ENCODE results near the gene CLEC2B.

CLEC2B gene

DNA sequence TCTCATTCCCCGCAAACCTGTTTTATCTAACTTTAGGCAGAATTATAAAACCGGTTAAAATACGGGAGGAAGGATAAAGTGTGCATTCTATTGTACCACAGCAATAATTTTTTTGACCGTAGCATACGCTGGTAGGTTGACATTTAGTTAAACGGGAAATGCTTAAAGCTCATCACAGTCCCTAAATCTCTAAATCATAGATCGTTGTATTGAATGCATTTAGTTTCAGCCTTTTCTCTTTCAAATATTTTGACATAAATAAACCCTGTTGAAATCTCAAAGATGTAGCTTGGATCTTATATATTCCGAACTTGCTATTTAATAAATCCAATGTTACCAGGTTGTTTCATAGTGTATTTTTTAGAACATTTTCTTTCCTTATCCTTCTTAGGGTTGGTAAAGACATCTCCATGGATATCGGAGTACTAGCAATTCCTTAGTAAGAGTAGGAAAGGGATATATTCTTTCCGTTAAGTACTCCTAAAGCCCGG is 798 bp downstream of the CLEC2B start:
- no peak for DNase-seq

DNA sequence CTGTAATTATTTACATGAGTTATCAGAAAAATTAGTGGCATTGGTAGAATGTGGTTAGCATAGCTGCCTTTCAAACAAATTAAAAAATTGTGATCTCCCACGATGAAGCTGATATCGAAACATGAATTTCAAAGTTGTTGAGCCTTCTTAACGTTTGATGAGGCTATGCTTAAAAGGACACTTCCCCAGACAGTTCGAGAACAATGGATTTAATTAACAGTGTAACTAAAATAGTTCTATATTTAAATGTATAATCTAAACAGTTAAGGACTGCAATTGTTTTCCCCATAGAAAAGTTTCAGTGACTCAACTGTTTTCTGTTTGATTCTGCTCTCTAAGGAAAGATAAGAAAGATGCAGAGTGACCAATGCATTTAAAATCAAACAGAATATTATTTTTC is 1.6 kb downstream of the CLEC2B start:
- no peak for DNase-seq

DNA sequence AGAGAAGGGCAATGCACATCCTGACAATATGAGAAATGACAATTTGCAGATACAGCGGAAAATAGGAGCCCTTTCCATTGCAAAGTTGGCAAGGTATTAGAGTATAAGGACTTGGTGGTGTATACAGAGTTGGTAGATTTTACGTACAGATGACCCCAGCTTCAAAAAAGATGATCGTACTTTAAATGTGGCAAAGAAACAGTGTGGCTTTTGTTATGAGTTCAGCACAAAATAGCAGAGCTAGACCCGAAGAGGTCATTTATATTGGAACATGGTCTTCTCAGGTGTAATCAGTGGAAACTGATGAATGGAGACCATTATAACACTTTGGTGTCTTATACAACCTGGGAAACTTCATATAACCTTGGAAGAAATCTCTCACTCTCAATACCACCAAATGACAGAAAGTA is 2.3 kb downstream of the CLEC2B start:
- no peak for DNase-seq

DNA sequence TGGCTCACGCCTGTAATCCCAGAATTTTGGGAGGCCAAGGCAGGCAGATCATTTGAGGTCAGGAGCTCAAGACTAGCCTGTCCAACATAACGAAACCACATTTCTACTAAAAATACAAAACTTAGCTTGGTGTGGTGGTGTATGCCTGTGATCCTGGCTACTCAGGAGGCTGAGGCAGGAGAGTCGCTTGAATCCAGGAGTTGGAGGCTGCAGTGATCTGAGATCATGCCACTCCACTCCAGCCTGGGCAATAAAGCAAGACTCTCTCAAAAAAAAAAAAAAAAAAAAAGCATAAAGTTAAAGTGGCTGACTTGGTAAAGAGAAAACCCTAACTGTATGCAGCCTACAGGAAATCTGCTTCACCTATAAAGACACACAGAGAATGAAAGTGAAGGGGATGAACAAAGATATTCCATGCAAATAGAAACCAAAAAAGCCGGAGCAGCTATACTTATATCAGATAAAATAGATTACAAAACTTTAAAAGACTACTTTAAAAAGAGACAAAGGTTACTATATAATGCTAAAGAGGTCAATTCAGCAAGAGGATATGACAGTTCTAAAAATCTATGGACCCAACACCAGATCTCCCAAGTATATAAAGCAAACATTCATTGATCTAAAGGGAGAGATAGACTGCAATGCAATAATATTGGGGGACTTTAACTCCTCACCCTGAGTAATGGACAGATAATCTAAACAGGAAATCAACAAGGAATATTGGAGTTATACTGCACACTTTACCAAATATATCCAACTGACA is 4.1 kb downstream of the CLEC2B start:
- no peak for DNase-seq

DNA sequence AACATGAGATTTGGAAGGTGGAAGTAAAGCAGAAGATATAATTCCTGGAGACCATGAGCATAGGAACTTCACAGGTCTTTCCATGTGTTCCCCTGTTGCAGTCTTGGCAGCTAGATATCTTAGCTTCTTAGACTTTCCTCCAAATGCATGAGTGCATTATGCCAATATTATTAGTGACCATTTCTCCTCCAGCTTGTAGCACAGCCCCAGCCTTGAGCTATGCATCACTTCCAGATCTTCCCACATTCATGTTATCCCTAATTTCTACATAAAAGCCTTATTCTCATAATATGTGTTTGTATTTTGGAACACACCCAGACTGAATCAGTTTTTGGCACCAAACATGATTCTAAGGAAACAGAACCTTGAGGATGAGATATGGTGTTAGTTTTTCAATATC is 11.0 kb downstream of the CLEC2B start:
- no peak for DNase-seq

DNA sequence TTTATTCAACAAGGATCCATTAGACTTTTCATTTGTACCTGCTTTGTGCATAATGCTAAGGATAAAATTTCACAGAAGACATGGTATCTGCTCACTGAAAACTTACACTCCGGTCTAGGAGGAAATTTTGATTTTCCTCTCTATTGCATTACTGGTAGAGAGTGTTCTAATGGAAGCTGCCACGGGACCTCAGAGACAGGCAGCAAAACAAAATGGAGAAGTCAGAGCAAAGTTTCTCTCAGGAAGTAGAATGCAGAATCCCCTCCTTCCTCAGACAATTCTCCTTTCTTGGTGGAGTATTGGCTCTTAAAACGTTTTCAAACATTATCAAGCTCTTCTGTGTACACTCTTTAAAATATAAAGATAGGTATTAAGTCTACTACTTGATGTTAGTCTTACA is 12.3 kb downstream of the CLEC2B start:
- DNase-seq: no peak

DNA sequence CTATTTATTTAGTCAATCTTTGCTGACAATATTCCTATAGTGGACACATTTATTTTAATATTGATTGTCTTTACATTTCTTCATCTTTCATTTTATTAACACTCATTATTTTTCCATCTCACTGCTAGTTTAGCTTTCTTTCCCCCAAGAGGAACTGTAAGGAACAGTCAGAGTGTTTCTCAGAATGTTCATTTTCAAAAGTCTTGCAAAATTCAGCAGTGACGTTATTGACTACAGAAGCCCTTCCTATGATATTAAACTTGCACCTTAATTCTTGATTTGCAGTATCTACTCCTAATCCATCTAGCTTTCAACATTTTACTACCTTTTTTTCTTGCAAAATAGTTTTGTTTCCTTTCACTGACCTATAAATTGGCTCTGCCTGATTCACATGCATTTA is 13.0 kb downstream of the CLEC2B start:
- no peak for DNase-seq

DNA sequence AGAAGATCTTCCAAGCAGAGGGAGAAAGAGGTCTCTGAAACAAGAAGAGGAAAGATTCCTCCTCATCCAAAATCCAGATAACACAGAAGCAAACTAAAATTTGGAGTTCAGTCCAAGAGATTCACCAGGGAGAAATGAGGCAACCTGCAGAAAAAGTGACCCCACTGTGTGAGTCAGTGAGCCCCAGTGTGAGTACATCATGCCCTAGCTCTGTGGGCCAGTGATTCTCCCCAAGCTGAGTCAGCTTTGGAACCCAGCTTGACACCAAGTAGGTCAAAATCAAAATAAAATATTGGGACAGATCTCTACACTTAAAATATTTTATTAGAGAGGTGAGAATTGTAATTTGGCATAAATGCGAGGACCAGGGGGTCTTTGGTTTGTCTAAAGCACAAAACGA is 17.2 kb downstream of the CLEC2B start:
- DNase-seq: no peak

DNA sequence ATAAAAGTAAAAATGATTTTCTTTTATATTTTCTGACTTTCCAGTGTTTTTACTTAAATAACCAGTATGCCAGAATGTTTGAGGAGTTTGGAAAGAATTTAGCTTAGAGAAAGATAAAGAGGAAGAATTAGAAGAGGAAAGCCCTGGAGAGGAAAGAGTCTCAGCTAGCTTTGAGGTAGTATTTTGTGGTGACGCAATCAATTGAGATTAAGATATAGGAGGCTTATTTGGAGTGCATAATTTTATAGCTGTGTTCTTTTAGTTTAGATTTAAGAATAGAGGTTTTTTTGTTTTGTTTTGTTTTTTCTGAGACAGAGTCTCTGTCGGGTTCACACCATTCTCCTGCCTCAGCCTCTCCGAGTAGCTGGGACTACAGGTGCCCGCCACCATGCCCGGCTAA is 18.1 kb downstream of the CLEC2B start:
- no peak for DNase-seq

DNA sequence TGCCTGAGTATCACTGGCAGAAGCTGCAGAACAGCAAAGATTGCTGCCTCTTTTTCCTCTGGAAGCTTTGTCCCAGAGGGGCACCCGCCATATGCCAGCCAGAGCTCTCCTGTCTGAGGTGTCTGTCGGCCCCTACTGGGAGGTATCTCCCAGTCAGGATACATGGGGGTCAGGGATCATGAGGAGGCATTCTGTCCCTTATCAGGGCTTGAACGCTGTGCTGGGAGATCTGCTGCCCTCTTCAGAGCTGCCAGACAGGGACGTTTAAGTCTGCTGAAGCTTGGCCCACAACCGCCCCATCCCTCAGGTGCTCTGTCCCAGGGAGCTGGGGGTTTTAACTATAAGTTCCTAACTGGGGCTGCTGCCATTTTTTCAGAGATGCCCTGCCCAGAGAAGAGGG is 20.3 kb downstream of the CLEC2B start:
- no peak for DNase-seq

DNA sequence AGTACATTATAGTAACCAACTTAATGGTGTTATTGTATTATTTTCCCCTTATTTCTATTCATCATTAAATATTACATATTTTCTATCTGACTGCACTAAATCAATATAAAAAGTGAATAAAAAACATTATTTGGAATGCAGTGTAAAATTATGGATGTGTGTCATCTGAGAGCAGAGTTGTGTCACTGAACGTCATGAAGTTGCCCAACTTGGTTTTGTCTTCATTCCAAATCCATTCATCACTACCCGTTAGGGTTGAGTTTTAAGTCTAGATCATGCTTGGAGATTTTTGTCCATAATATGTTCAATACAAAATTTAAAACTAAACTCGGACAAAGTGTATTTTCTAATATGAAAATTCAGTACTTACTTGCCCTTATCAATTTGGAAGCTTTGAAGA is 25.7 kb downstream of the CLEC2B start:
- DNase-seq: no peak

DNA sequence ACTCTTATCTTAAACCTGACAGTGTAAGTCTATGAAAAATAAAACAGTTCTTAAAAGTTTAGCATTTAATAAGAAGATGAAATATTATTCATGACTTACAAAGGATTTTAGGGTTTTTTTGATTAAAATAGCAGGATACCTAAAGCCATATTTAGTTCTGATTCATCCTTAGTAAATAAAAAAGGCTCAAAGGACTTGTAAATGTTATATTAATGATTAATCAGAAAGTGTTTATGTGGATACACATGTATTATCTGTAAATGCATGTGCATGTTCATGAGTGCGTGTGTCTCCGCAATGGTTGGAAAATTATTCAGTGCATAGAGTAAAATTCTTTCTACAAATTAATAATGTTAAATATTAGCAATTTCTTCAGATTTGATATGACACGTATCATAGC is 37.4 kb downstream of the CLEC2B start:
- DNase-seq: no peak

DNA sequence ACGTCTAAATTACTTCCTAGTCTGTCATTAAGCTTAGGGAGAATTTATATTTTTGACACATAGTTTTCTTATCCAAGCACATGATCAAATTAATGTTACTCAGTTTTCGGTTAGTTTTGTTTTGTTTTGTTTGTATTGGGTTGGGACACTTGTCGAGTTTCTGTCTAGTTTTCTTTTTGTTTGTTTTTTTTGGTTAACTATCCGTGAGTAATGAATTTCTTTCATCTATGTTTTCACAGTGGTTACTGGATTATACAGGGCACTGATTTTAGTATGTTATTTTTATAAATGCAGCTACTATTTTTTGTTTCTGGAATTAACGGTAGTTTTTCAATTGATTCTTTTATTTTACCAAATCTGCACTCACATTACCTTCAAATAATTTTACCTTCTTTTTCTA is 39.2 kb downstream of the CLEC2B start:
- DNase-seq: no peak

DNA sequence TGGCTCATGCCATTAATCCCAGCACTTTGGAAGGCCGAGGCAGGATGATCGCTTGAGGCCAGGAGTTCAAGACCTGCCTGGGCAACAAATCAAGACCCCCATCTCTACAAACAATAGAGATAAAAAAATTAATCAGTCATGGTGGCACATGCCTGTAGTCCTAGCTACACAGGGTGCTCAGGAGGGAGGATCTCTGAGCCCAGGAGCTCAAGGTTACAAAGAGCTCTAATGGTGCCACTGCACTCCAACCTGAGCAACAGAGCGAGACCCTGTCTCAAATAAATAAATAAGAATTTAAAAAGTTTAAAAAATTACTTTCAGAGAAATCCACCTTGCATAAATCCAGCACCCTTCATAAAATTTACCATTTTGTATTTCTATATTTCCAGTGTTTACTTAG is 39.7 kb downstream of the CLEC2B start:
- DNase-seq: no peak

DNA sequence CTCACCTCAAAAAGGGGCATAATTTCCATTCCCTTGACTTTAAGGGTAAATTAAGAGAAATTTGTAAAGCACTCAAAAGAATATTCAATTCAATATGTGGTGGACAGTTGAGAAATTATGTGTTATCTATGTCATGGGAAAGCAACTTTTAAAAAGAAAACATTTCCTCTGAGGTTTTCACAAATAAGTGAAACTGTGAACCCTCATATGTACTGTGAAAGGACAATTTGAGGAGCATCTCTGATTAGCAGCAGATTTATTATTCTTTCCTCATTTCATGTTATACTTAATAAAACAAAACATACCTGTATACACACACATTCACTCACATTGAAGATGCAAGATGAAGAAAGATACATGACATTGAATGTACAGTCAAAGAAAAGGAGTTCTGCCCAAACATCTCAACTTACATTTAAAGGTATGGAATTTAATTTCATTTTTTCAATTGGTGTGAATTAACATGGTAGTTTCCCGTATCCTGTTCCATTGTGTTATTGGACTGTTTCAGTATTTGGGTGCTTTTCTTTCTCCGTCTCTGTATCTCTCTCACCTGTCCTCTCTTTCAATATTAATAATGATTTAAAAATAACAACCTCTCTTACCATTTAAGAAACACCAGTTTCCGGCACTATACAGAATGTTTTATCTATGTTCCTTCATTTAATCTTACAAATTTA is 41.8 kb downstream of the CLEC2B start, which contains the start of gene KLRF1:
TSS of gene KLRF1 (plus strand) at position 273 of the 680 bp plus-strand sequence. CDS start at position 337, 64 bp downstream.
- DNase-seq: no peak

DNA sequence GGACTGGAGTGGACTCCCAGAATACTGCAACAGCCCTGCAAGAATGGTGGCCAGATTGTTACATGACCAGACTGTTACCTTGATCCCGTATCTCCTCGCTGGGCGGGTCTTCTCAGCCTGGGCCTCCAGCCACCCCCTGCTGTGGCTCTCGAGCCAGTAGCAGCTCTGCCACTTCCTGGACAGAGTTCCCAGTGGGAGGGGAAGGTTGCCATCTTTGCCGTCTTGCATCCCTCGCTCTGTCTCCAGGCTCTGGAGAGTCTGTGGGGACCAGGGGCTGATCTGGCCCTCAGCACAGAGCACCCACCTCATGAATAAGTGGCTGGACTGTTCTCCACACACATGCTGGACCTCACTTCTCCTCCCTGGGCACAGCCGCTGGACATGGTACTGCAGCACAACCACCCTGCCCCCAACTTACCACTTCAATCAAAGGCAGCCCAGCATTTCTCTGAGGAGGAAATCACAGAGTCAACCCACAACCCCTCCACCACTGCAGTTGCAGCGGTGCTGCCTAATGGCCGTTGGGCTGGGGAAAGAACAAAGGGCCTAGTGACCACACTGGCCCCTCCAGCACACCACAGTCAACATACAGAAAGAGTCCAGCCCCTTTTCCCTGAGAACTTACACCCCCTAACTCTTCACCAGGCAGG is 48.7 kb downstream of the CLEC2B start:
- DNase-seq: no peak

DNA sequence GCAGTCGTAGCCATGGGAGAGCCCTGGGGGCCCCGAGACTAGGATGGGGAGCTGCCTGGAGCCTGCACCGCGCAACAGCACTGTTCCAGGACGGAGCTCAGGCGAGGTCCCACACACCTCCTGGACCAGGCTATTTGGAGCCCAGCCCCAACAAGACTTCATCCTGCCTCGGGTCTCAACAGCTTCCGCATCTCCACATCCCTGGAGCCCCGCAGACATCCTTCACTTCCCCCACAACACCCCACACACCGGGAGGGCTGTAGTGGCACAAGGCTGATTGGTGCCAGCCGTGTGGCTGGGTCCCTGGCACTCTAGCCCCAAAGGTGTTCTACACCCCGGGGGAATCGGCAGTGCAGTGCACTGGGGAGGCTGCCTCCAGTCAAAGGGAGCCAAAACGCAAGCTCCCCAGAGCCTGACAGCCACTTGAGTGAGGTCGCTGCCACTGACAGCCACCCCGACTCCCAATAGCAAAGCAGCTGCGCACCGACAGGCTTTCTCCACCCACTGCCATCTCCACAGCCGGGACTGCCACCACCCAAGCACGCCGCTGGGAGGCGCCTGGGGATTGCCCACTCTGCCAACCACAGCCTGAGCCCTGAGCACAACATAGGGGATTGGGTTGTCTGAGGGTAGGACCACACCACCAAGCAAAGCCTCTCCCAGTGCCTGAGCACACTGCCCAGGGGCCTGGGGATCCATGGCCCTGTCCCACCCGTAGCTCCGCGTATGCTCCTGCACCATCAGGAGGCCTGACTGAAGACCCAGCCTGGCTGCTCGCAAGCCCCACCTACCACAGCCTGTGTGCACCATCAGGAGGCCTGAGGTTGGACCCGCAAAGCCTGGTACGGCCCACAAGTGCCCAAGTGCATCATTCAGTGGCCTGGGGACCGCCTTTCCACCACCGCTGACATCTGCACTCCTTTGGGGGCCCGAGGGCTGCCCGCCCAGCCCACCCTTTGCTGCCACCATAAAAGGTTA is 55.0 kb downstream of the CLEC2B start:
- peak; percentile 39 for DNase-seq

DNA sequence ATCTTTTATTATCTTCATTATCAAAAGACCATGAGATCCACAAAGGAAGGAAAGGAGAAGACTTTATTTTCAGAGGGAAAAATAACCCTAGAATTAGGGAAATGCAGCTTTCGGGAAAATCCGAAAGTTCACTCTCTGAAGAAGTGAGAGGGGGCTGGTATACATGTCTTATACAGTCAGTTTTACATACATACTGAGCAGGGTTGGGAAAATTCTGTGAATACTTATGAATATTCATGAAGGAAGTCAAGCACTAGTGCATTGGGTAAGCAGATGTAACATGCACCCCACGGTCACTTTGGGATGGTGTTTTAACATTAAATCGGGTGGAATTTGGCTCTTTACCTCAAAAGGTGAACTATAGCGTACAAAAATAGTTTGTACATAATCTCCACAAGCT is 57.5 kb downstream of the CLEC2B start:
- DNase-seq: no peak

DNA sequence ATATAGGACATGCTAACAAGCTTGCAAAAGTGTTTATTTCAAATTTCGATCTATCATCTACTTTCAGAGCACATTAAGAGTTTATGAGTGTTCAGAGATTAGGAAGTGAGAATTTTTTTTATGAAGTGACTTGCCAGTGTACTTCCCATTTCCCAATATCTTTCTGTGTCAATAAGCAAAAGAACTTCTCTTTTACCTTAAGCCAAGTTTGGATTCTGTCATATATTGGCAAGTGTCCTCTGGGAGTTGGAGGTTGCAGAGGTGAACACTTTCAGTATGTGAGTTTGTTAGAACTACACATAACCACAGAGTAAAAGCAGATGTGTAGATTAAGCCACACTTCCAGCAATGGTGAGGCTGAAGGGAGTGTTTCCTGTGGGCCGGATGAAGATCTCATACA is 58.5 kb downstream of the CLEC2B start:
- DNase-seq: no peak

DNA sequence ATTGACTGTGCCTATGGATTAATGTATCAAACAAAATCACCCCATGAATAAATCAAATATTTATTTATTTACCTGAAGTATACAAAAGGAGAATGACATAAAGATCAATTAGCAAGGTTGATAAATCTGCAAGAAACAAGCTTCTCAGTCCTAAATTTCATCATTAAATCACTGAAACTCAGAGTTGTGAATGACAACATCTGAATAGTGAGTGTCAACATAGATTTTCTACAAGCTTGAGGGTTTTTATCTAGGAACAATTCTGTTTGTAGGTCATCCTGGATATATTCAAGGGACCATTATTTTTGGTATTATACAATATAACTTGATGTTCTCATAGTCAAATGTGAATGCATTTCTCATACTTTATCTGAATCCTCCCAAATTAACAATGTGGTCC is 59.3 kb downstream of the CLEC2B start:
- no peak for DNase-seq

DNA sequence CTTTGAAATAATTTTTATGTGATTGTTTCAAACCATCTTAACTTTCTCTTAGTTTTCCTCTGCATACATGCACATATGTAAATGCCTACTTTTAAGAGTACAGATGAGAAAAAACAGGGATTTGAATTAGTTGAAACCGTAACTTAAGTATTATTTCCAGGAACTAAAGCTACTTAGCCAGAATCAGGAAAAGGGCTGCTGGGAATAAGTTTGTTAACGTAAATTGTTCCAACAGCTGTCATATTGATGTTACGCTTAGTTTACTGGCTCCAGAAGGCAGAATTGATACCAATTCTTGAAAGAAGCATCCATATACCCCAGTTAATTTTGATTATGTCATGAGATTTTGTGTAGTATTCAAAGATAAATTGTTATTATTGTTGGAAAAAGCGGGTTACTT is 59.8 kb downstream of the CLEC2B start:
- DNase-seq: no peak

DNA sequence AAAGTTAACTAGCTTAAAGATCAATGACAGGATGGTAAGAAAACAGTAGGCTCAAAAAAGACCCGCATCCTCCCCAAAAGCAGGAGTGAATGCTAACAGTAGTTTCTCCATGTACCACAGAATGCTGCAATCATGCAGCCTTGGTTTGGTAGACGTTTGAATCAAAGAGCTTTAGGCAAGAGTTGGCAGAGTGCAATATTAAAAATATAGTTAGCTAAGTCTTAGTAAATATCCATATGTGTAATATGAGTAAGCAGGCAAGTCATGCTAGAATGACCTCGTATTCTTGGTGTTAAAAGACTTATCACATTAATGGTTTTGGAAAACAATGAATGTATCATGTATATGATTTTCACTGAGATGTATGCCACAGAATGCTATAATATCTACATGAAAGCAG is 60.6 kb downstream of the CLEC2B start:
- DNase-seq: no peak

DNA sequence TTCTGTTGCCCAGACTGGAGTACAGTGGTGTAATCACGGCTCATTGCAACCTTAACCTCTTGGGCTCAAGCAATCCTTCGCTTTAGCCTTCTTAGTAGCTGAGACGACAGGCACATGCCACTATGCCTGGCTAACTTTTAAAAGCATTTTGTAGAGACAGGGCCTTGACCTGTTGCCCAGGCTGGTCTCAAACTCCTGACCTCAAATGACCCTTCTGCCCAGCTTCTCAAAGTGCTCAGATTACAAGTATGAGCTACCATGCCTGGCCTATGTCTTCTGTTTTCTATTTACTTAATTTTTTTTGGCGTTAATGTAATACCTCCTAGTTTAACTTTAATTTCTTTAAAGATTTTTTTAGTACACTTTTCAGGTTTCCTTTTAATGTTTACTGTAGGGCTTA is 62.4 kb downstream of the CLEC2B start:
- no peak for DNase-seq

Data from NCI-H1694 treated with DMSO at 0.1 percent for 48 hours (cell line).